ENCODE data around the gene G6PC1. TPM values are rescaled to one million over a fixed set of nuclear protein-coding genes. Genes with fewer than 3 reads are reported as not detected.
"Not testable (repeated sequence)": the region's sequence is repeated elsewhere in the genome, so short reads cannot be mapped to it uniquely, and the experiment has no call there.

Gene G6PC1
- total RNA-seq, 1 experiment from 2014 or later, result not detected

- no peak overlapping the region for H3K27ac ChIP-seq
- H3K79me2 ChIP-seq (ENCODE audit: low read depth), result no peaks in the 10 kb centered on the region
- no peak overlapping the region for H3K4me3 ChIP-seq
- ChIA-PET POLR2A (ENCODE audit: unreplicated experiment) (no interaction called here), CTCF (no interaction called here)
- no peak overlapping the region for H2AFZ ChIP-seq
- no peaks in the 10 kb centered on the region for H3F3A ChIP-seq (ENCODE audit: insufficient read depth, low read depth)
- peaks cover 13% of the 10 kb centered on the region for H3K27me3 ChIP-seq (ENCODE audit: insufficient read depth, low read depth)
- peaks cover 7% of the 10 kb centered on the region; the same call in 1 of the 2 replicates for H3K9me3 ChIP-seq (ENCODE audit: insufficient read depth, low read depth)
- no peaks in the 10 kb centered on the region for H3K9me2 ChIP-seq (ENCODE audit: insufficient read depth)
- H3K36me3 ChIP-seq (ENCODE audit: low read depth), result no peaks in the 10 kb centered on the region
- no peak overlapping the region for H3K4me2 ChIP-seq
- no TSS peak for BruUV-seq (replicated peaks)
- no peaks in the 10 kb centered on the region for H3K4me1 ChIP-seq (replicated peaks; ENCODE audit: insufficient read depth)
- no peak for TF ChIP-seq EZH2 (IDR thresholded peaks at IDR 0.05; ENCODE audit: low read depth)
- no peak for TF ChIP-seq CTCF (conservative IDR thresholded peaks at IDR 0.05)
- DNase-seq, result no peak
- intact Hi-C loops (cut with micrococcal nuclease; ENCODE audit: unreplicated experiment), result no loop called here
- no peaks in the 10 kb centered on the region for H4K20me1 ChIP-seq (ENCODE audit: insufficient read depth)
Measured at GRCh38 chr17:42871647-42872046, 29.0 kb upstream of the G6PC1 start.

GRCh38 chr17:42872251-42872965 lies 28.2 kb upstream of the G6PC1 start:
- BruUV-seq (replicated peaks), result no TSS peak
- CTCF ChIA-PET, result no interaction called here
- POLR2A ChIA-PET (ENCODE audit: unreplicated experiment), result no interaction called here
- H3K27ac ChIP-seq, result no peak overlapping the region
- H3K4me3 ChIP-seq, result no peak overlapping the region
- no peak overlapping the region for H2AFZ ChIP-seq
- H3K4me1 ChIP-seq (replicated peaks; ENCODE audit: insufficient read depth), result no peaks in the 10 kb centered on the region
- no peaks in the 10 kb centered on the region for H4K20me1 ChIP-seq (ENCODE audit: insufficient read depth)
- no peaks in the 10 kb centered on the region for H3K79me2 ChIP-seq (ENCODE audit: low read depth)
- no peak overlapping the region for H3K4me2 ChIP-seq
- H3K36me3 ChIP-seq (ENCODE audit: low read depth), result no peaks in the 10 kb centered on the region
- intact Hi-C loops (cut with micrococcal nuclease; ENCODE audit: unreplicated experiment), result no loop called here
- DNase-seq, result no peak
- TF ChIP-seq EZH2 (IDR thresholded peaks at IDR 0.05; ENCODE audit: low read depth), result no peak
- no peak for TF ChIP-seq CTCF (conservative IDR thresholded peaks at IDR 0.05)
- peaks cover 7% of the 10 kb centered on the region; the same call in 1 of the 2 replicates for H3K9me3 ChIP-seq (ENCODE audit: insufficient read depth, low read depth)
- H3K9me2 ChIP-seq (ENCODE audit: insufficient read depth), result no peaks in the 10 kb centered on the region
- H3K27me3 ChIP-seq (ENCODE audit: insufficient read depth, low read depth), result peaks cover 21% of the 10 kb centered on the region
- no peaks in the 10 kb centered on the region for H3F3A ChIP-seq (ENCODE audit: insufficient read depth, low read depth)

- ChIA-PET CTCF (no interaction called here), POLR2A (ENCODE audit: unreplicated experiment) (interaction anchor here (0.5 kb wide), 1 partner anchor 23 kb away, joined by 7 read pairs; no protein-coding TSS in a partner anchor)
- Histone ChIP-seq H3K9me2 (ENCODE audit: insufficient read depth) (no peaks in the 10 kb centered on the region), H3K9me3 (ENCODE audit: insufficient read depth, low read depth) (peaks cover 7% of the 10 kb centered on the region; the same call in 1 of the 2 replicates), H3K4me2 (no peak overlapping the region), H3F3A (ENCODE audit: insufficient read depth, low read depth) (no peaks in the 10 kb centered on the region), H3K27me3 (ENCODE audit: insufficient read depth, low read depth) (peaks cover 28% of the 10 kb centered on the region), H3K36me3 (ENCODE audit: low read depth) (no peaks in the 10 kb centered on the region), H4K20me1 (ENCODE audit: insufficient read depth) (no peaks in the 10 kb centered on the region), H3K4me1 (replicated peaks; ENCODE audit: insufficient read depth) (peaks cover 5% of the 10 kb centered on the region; the same call in 1 of the 2 replicates), H2AFZ (no peak overlapping the region), H3K79me2 (ENCODE audit: low read depth) (no peaks in the 10 kb centered on the region), H3K4me3 (no peak overlapping the region), H3K27ac (no peak overlapping the region)
- intact Hi-C loops (cut with micrococcal nuclease; ENCODE audit: unreplicated experiment), result no loop called here
- no peak for DNase-seq
- no TSS peak for BruUV-seq (replicated peaks)
- TF ChIP-seq EZH2 (IDR thresholded peaks at IDR 0.05; ENCODE audit: low read depth) (no peak), CTCF (conservative IDR thresholded peaks at IDR 0.05) (no peak)
Measured at GRCh38 chr17:42873315-42873714, 27.3 kb upstream of the G6PC1 start.

- peaks cover 33% of the 10 kb centered on the region for H3K27me3 ChIP-seq (ENCODE audit: insufficient read depth, low read depth)
- H3K27ac ChIP-seq; BruUV-seq (replicated peaks); DNase-seq; H3K4me1 ChIP-seq (replicated peaks; ENCODE audit: insufficient read depth); H3K4me3 ChIP-seq; H4K20me1 ChIP-seq (ENCODE audit: insufficient read depth); H3K79me2 ChIP-seq (ENCODE audit: low read depth); H3K4me2 ChIP-seq; H3K9me3 ChIP-seq (ENCODE audit: insufficient read depth, low read depth); intact Hi-C loops (cut with micrococcal nuclease; ENCODE audit: unreplicated experiment); CTCF ChIA-PET; H2AFZ ChIP-seq; H3K36me3 ChIP-seq (ENCODE audit: low read depth); H3K9me2 ChIP-seq (ENCODE audit: insufficient read depth); H3F3A ChIP-seq (ENCODE audit: insufficient read depth, low read depth): not testable (repeated sequence)
- POLR2A ChIA-PET (ENCODE audit: unreplicated experiment), result interaction anchor here (0.5 kb wide), 1 partner anchor 22 kb away, joined by 7 read pairs; no protein-coding TSS in a partner anchor
Measured at GRCh38 chr17:42873932-42874695, 26.5 kb upstream of the G6PC1 start.

Measured in PC-9 (cell line).